Thyroid gland (tissue), 4 donors: ENCODE measurements around the gene BTBD6.

Experiments used
- CTCF ChIP-seq, 6 experiments: fragments of 200-600 bp in 3 of 6; fragments of 450-650 bp in 3 of 6; sonication (generic) in 3 of 6; IDR thresholded peaks; one replicate each; pipeline ENCODE4 v1.5.1; 2016 to 2019; ENCODE audit warnings: antibody characterized with exemption in 6 of 6, mild to moderate bottlenecking in 2 of 6, inconsistent platforms in 1 of 6, moderate library complexity in 1 of 6
- POLR2A ChIP-seq, 2 donors: fragments of 450-650 bp; IDR thresholded peaks; one replicate each; pipeline ENCODE4 v1.6.1; 2017; ENCODE audit warnings: antibody characterized with exemption in 2 of 2, mild to moderate bottlenecking in 2 of 2, moderate library complexity in 1 of 2

- TF ChIP-seq CTCF (IDR thresholded peaks at IDR 0.05) (no peak), POLR2A (IDR thresholded peaks at IDR 0.05) (no peak)
Measured at GRCh38 chr14:105213361-105213760, 35.0 kb upstream of the BTBD6 start.
